HUES64 (cell line): ENCODE data around the gene ZNF3.

Experiments used
- H3K27ac ChIP-seq: 2 replicates; pipeline ENCODE4 v1.7.0; 2013; ENCODE audit warnings: low read depth, low read length, inconsistent platforms
- H3K27me3 ChIP-seq: 2 replicates; pipeline ENCODE4 v1.6.1; 2013; ENCODE audit warnings: mild to moderate bottlenecking, low read length; ENCODE audit not compliant: insufficient read depth
- H3K36me3 ChIP-seq: 2 replicates; pipeline ENCODE4 v1.6.1; 2013; ENCODE audit warnings: mild to moderate bottlenecking, low read length; ENCODE audit not compliant: insufficient read depth
- H3K4me1 ChIP-seq: 2 replicates; pipeline ENCODE4 v1.6.1; 2013; ENCODE audit warnings: mild to moderate bottlenecking, low read length, moderate library complexity; ENCODE audit not compliant: insufficient read depth
- H3K4me3 ChIP-seq: 2 replicates; pipeline ENCODE4 v1.5.1; 2013; ENCODE audit warnings: mild to moderate bottlenecking, low read length, moderate library complexity
- H3K9ac ChIP-seq: 2 replicates; pipeline ENCODE4 v1.6.1; 2013; ENCODE audit warnings: mild to moderate bottlenecking, low read depth, low read length
- H3K9me3 ChIP-seq: 2 replicates; pipeline ENCODE4 v1.6.1; 2013; ENCODE audit warnings: low read depth, low read length; ENCODE audit not compliant: insufficient read depth
- WGBS: fragments of 150-250, 120-280 bp; methylation state at CpG from one replicate; pipeline ENCODE4 v1.1.7; 2013; ENCODE audit warnings: missing lambda C conversion rate; 5-methylcytosine and 5-hydroxymethylcytosine counted together

ZNF3 gene

DNA sequence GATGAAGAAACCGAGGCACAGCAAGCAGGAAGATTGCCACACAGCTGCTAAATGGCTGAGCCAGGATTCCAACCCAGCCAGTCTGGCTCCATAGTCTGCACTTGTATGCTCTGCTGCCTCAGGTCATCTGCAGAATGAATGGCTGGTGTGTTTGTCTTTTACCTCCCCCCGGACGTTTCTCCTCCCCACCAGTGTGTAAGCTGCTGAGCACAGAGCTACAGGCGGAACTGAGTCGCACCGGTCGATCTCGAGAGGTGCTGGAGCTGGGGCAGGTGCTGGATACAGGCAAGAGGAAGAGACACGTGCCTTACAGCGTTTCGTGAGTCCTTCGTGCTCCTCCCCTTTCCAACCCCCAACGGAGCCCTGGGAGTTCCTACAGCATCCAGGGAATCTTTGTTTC is 40.5 kb upstream of the ZNF3 start:
- peaks cover 6% of the 10 kb centered on the region; the same call in 1 of the 2 replicates for H3K36me3 ChIP-seq
- no peak overlapping the region for H3K4me3 ChIP-seq
- no peak overlapping the region for H3K9ac ChIP-seq
- H3K27me3 ChIP-seq, result no peaks in the 10 kb centered on the region
- H3K4me1 ChIP-seq, result peaks cover 7% of the 10 kb centered on the region; the same call in 1 of the 2 replicates
- H3K27ac ChIP-seq, result no peak overlapping the region
- no peaks in the 10 kb centered on the region for H3K9me3 ChIP-seq
- WGBS, result 65% methylated on average over 13 of the region's 13 CpGs

GRCh38 chr7:100120733-100121036 is 39.2 kb upstream of the ZNF3 start:
- Histone ChIP-seq H3K9me3 (no peaks in the 10 kb centered on the region), H3K4me1 (peaks cover 7% of the 10 kb centered on the region; the same call in 1 of the 2 replicates), H3K4me3 (peak overlapping the region; percentile 92), H3K9ac (no peak overlapping the region), H3K27me3 (no peaks in the 10 kb centered on the region), H3K36me3 (peaks cover 10% of the 10 kb centered on the region; the same call in 1 of the 2 replicates), H3K27ac (no peak overlapping the region)
- WGBS, result 58% methylated on average over 1 of the region's 1 CpG

DNA sequence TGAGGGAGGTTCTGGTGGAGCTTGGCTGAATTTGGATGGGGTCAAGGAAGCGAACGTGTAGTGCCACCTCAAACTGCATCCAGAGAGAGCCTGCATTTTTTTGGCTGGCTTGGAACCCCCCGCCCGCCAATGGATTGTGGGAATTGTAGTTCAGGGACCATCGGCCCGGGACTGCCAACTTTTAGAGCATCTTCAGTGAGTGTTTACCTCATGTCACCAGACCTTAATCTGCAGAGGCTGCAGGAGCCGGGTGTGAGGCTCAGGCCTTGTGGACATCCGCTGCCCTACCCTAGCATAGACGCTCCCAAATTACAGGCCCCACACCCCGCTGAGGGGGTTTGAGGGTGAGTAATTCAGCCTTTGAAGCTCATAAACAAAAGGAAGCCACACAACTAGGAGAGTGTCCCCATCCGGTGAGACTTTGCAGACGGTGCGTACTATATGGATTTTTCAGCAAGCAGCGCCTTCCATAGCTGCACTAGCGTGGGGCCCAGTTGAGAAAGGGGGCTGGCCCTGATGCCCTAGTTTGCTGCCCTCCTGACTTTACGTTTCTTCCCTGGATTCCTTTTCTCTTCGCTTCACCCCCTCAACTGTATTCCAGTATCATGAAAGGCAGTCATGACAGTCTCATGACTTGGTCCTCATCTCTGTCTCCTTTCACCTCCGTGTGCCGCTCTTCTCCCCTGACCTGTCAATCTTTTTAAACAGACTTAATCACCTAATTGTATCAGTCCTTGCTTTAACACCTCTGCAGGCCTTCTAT is 38.6 kb upstream of the ZNF3 start:
- Histone ChIP-seq H3K9me3 (no peaks in the 10 kb centered on the region), H3K4me3 (peak overlapping the region; percentile 92), H3K4me1 (peaks cover 7% of the 10 kb centered on the region; the same call in 1 of the 2 replicates), H3K36me3 (peaks cover 9% of the 10 kb centered on the region; the same call in 1 of the 2 replicates), H3K27ac (peak overlapping the region; percentile 85; the same call in 1 of the 2 replicates), H3K9ac (peak overlapping the region; percentile 97), H3K27me3 (no peaks in the 10 kb centered on the region)
- whole genome bisulfite sequencing, result 16% methylated on average over 19 of the region's 19 CpGs

- H3K4me1 ChIP-seq, result peaks cover 7% of the 10 kb centered on the region; the same call in 1 of the 2 replicates
- H3K9ac ChIP-seq, result peak within 1 kb of the TSS; percentile 97
- no peaks in the 10 kb centered on the region for H3K27me3 ChIP-seq
- H3K4me3 ChIP-seq, result peak within 1 kb of the TSS; percentile 92
- no peaks in the 10 kb centered on the region for H3K9me3 ChIP-seq
- peaks cover 4% of the 10 kb centered on the region; the same call in 1 of the 2 replicates for H3K36me3 ChIP-seq
- WGBS, result under 1% methylated on average over 46 of the region's 49 CpGs
- peak within 1 kb of the TSS; percentile 85 for H3K27ac ChIP-seq
These were observed 37.8 kb upstream of the ZNF3 start, which contains the start of the genes CNPY4 and TAF6 for GRCh38 chr7:100119072-100119969. Gene CNPY4 (plus strand): TSS chr7:100119634. CDS start chr7:100119745, 111 bp downstream. Gene TAF6 (minus strand): TSS chr7:100119358. CDS start chr7:100114209, 5,149 bp downstream.

- Histone ChIP-seq H3K9ac (peak overlapping the region; percentile 97), H3K36me3 (peaks cover 11% of the 10 kb centered on the region), H3K4me3 (peak overlapping the region; percentile 92), H3K27me3 (no peaks in the 10 kb centered on the region), H3K27ac (peak overlapping the region; percentile 85), H3K9me3 (no peaks in the 10 kb centered on the region), H3K4me1 (peaks cover 7% of the 10 kb centered on the region; the same call in 1 of the 2 replicates)
- 17% methylated on average over 17 of the region's 18 CpGs for WGBS
These were observed 37.0 kb upstream of the ZNF3 start for GRCh38 chr7:100118388-100119071.

GRCh38 chr7:100115026-100115425 is 33.5 kb upstream of the ZNF3 start:
- 98% methylated on average over 7 of the region's 7 CpGs for WGBS
- no peak overlapping the region for H3K27ac ChIP-seq
- H3K9me3 ChIP-seq, result no peaks in the 10 kb centered on the region
- no peaks in the 10 kb centered on the region for H3K4me1 ChIP-seq
- H3K36me3 ChIP-seq, result peaks cover 42% of the 10 kb centered on the region
- no peak overlapping the region for H3K9ac ChIP-seq
- no peaks in the 10 kb centered on the region for H3K27me3 ChIP-seq
- H3K4me3 ChIP-seq, result no peak overlapping the region

GRCh38 chr7:100111914-100112313 is 30.4 kb upstream of the ZNF3 start:
- WGBS, result 95% methylated on average over 13 of the region's 13 CpGs
- no peaks in the 10 kb centered on the region for H3K4me1 ChIP-seq
- peaks cover 70% of the 10 kb centered on the region for H3K36me3 ChIP-seq
- H3K4me3 ChIP-seq, result no peak overlapping the region
- H3K27me3 ChIP-seq, result no peaks in the 10 kb centered on the region
- no peak overlapping the region for H3K27ac ChIP-seq
- H3K9me3 ChIP-seq, result no peaks in the 10 kb centered on the region
- H3K9ac ChIP-seq, result no peak overlapping the region

DNA sequence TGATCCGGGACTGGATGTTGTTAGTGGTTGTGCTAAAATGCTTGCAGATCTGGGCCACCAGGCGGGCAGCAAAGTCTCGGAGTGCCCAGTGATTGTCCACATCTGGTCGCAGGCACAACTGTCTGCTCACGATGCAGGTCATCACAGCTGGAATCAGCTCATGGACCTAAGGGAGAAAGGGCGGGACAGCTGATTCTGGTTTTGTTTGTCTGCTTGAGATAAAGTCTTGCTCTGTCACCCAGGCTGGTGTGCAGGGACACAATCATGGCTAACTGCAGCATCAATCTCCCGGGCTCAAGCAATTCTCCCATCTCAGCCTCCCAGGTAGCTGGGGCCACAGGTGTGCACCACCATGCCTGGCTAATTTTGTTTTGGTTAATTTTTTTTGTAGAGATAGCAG is 29.6 kb upstream of the ZNF3 start:
- Histone ChIP-seq H3K4me3 (no peak overlapping the region), H3K27ac (no peak overlapping the region), H3K9me3 (no peaks in the 10 kb centered on the region), H3K36me3 (peaks cover 72% of the 10 kb centered on the region), H3K4me1 (no peaks in the 10 kb centered on the region), H3K9ac (no peak overlapping the region), H3K27me3 (no peaks in the 10 kb centered on the region)
- 95% methylated on average over 7 of the region's 7 CpGs for WGBS

GRCh38 chr7:100109521-100110163 is 28.1 kb upstream of the ZNF3 start:
- no peaks in the 10 kb centered on the region for H3K27me3 ChIP-seq
- H3K4me3 ChIP-seq, result no peak overlapping the region
- H3K4me1 ChIP-seq, result no peaks in the 10 kb centered on the region
- no peak overlapping the region for H3K9ac ChIP-seq
- H3K36me3 ChIP-seq, result peaks cover 82% of the 10 kb centered on the region
- no peak overlapping the region for H3K27ac ChIP-seq
- WGBS, result 88% methylated on average over 12 of the region's 12 CpGs
- H3K9me3 ChIP-seq, result no peaks in the 10 kb centered on the region

DNA sequence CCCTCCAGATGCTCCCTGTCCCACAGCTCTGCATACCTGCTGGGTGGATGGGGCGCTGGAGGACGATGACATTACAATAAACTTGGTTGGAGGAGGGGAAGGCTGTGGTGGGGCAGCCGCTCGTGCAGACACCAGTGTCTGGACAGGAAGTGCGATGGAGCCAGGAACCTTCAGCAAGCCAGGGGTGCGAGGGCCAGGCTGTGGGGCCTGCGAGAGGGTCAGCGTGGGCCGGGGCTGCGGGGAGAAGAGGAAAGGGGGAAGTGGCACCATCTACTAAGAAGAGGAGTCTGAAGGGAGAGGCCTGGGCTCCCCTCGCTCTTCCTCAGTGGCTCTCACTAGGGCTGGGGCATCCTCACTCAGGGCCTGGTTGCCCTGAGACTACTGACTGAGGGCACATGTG is 26.4 kb upstream of the ZNF3 start:
- H3K9me3 ChIP-seq, result no peaks in the 10 kb centered on the region
- WGBS, result 94% methylated on average over 11 of the region's 11 CpGs
- no peaks in the 10 kb centered on the region for H3K4me1 ChIP-seq
- no peak overlapping the region for H3K9ac ChIP-seq
- no peaks in the 10 kb centered on the region for H3K27me3 ChIP-seq
- peaks cover 76% of the 10 kb centered on the region for H3K36me3 ChIP-seq
- no peak overlapping the region for H3K27ac ChIP-seq
- no peak overlapping the region for H3K4me3 ChIP-seq
